ENCODE data around the gene BCL2L1. TPM values are rescaled to one million over a fixed set of nuclear protein-coding genes. Genes with fewer than 3 reads are reported as not detected.

Gene BCL2L1
- polyA plus RNA-seq, 1 of the 3 experiments (the other 2 are of a cell fraction) = 99.9 TPM

DNA sequence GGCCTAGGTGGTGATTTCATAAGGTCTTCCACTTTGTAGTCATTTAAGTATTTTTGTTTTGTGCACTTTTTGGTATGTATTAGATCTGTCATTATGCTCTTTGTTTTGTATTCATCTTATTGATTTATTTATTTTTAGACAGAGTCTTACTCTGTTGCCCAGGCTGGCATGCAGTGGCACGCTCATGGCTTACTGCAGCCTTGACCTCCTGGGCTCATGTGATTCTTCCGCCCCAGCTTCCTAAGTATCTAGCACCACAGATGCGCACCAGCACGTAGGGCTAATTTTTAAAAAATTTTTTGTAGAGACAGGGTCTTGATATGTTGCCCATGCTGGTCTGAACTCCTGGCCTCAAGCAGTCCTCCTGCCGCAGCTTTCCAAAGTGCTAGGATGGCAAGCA lies 47.0 kb upstream of the BCL2L1 start (continued):
- TF ChIP-seq RXRA (IDR thresholded peaks at IDR 0.05; ENCODE audit: borderline replicate concordance, low read depth) = no peak
- no peak for TF ChIP-seq JUND (IDR thresholded peaks at IDR 0.05)

DNA sequence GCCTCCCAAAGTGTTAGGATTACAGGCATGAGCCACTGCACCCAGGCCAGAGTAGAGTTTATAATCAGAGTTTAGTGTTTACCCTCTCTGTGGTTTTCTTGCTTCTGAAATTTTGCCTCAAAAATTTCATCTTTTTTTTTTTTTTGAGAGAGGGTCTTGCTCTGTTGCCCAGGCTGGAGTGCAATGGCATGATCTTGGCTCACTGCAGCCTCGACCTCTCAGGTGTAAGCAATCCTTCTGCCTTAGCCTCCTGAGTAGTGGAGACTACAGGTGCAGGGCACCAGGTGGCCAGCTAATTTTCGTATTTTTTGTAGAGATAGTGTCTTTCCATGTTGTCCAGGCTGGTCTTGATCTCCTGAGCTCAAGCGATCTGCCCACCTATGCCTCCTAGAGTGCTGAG lies 45.1 kb upstream of the BCL2L1 start:
- 96% methylated on average over 3 of the region's 3 CpGs for WGBS (ENCODE audit: low lambda C conversion rate)
- H3K4me3 ChIP-seq (ENCODE audit: low read depth in 2 of 2, low read length in 1 of 2) = no peak overlapping the region

DNA sequence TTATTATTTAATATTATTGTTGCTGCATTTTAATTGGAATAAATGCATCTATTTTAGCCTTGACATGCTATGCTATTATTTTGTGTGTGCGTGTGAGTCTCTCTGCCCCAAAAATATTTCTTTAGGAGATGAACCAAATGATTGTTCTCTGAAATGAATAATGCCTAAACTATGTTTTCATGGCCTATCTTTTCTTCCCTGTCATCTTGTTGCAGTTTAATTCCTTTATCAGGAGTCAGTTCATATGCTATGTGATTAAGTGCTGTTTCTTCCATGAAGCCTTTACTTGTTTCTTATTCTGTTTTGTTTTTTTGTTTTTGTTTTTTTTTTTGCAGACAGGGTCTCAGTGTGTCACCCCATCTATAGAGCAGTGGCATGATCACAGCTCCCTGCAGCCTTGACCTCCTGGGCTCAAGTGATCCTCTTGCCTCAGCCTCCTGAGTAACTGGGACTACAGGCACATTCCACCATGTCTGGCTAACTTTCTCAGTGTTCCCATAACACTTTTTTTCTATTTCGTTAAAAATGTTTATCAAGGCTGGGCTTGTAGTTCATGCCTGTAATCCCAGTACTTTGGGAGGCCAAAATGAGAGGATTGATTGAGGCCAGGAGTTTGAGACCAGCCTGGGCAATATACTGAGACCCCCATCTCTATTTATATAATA lies 42.1 kb upstream of the BCL2L1 start:
- Histone ChIP-seq H3F3A (replicated peaks; ENCODE audit: insufficient read depth) (peaks cover 38% of the 10 kb centered on the region), H3K27me3 (ENCODE audit: insufficient read depth) (no peaks in the 10 kb centered on the region), H3K4me1 (ENCODE audit: control insufficient read depth in 1 of 2, insufficient read depth in 2 of 2, low read depth in 1 of 2, low read length in 1 of 2) (peaks cover 0 to 8% of the 10 kb centered on the region in 2 experiments; a peak in 1 of 4 replicates), H3K4me3 (ENCODE audit: low read depth in 2 of 2, low read length in 1 of 2) (no peak overlapping the region), H3K9ac (peak overlapping the region; percentile 2; the same call in 1 of the 2 replicates), H3K27ac (ENCODE audit: low read depth in 2 of 2, low read length in 1 of 2) (peak overlapping the region in 1 of 2 experiments; percentile 78; a peak in 2 of 4 replicates), H3K79me2 (ENCODE audit: insufficient read depth) (peaks cover 97% of the 10 kb centered on the region), H2AFZ (ENCODE audit: low read depth) (peak overlapping the region; percentile 52), H3K9me2 (no peaks in the 10 kb centered on the region), H3K36me3 (replicated peaks in 1 of 2; ENCODE audit: control insufficient read depth in 1 of 2, insufficient read depth in 2 of 2, low read length in 1 of 2) (peaks cover 0 to 33% of the 10 kb centered on the region in 2 experiments), H3K9me3 (no peaks in the 10 kb centered on the region), H3K4me2 (peak overlapping the region; percentile 26; the same call in 1 of the 2 replicates), H4K20me1 (ENCODE audit: insufficient read depth) (no peaks in the 10 kb centered on the region; the same call in 1 of the 2 replicates)
- WGBS (ENCODE audit: low lambda C conversion rate) = 73% methylated on average over 2 of the region's 2 CpGs
- DNase-seq = no peak
- CTCF ChIA-PET = no interaction called here
- POLR2A ChIA-PET = no interaction called here
- TF ChIP-seq FOXM1 (IDR thresholded peaks at IDR 0.05; ENCODE audit: low read depth) = no peak
- TF ChIP-seq, protein P1, sequence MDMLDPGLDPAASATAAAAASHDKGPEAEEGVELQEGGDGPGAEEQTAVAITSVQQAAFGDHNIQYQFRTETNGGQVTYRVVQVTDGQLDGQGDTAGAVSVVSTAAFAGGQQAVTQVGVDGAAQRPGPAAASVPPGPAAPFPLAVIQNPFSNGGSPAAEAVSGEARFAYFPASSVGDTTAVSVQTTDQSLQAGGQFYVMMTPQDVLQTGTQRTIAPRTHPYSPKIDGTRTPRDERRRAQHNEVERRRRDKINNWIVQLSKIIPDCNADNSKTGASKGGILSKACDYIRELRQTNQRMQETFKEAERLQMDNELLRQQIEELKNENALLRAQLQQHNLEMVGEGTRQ (IDR thresholded peaks at IDR 0.05; ENCODE audit: borderline replicate concordance, low read depth, low read length) = no peak
- peak; percentile 44; the same call in 1 of the 2 replicates for TF ChIP-seq FOSL2 (IDR thresholded peaks at IDR 0.05; ENCODE audit: borderline replicate concordance, low read depth)
- TF ChIP-seq, protein P2, sequence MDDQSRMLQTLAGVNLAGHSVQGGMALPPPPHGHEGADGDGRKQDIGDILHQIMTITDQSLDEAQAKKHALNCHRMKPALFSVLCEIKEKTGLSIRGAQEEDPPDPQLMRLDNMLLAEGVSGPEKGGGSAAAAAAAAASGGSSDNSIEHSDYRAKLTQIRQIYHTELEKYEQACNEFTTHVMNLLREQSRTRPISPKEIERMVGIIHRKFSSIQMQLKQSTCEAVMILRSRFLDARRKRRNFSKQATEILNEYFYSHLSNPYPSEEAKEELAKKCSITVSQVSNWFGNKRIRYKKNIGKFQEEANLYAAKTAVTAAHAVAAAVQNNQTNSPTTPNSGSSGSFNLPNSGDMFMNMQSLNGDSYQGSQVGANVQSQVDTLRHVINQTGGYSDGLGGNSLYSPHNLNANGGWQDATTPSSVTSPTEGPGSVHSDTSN (IDR thresholded peaks at IDR 0.05) = peak; percentile 12; the same call in 1 of the 2 replicates
- no peak for TF ChIP-seq GATA2 (CRISPR knock-in tag; IDR thresholded peaks at IDR 0.05)
- no peak for TF ChIP-seq MEF2A (IDR thresholded peaks at IDR 0.05; ENCODE audit: borderline replicate concordance, low read depth)
- peak; percentile 52; the same call in 1 of the 2 replicates for TF ChIP-seq JUND (IDR thresholded peaks at IDR 0.05)
- no peak for TF ChIP-seq RXRA (IDR thresholded peaks at IDR 0.05; ENCODE audit: borderline replicate concordance, low read depth)
- TF ChIP-seq, protein P3, sequence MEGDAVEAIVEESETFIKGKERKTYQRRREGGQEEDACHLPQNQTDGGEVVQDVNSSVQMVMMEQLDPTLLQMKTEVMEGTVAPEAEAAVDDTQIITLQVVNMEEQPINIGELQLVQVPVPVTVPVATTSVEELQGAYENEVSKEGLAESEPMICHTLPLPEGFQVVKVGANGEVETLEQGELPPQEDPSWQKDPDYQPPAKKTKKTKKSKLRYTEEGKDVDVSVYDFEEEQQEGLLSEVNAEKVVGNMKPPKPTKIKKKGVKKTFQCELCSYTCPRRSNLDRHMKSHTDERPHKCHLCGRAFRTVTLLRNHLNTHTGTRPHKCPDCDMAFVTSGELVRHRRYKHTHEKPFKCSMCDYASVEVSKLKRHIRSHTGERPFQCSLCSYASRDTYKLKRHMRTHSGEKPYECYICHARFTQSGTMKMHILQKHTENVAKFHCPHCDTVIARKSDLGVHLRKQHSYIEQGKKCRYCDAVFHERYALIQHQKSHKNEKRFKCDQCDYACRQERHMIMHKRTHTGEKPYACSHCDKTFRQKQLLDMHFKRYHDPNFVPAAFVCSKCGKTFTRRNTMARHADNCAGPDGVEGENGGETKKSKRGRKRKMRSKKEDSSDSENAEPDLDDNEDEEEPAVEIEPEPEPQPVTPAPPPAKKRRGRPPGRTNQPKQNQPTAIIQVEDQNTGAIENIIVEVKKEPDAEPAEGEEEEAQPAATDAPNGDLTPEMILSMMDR (IDR thresholded peaks at IDR 0.05) = no peak

More for the DNA sequence above, 45.1 kb upstream of the BCL2L1 start:
- peaks cover 40% of the 10 kb centered on the region for H3F3A ChIP-seq (replicated peaks; ENCODE audit: insufficient read depth)
- no peaks in the 10 kb centered on the region for H3K9me2 ChIP-seq
- peaks cover 5 to 26% of the 10 kb centered on the region in 2 experiments for H3K36me3 ChIP-seq (replicated peaks in 1 of 2; ENCODE audit: control insufficient read depth in 1 of 2, insufficient read depth in 2 of 2, low read length in 1 of 2)
- H4K20me1 ChIP-seq (ENCODE audit: insufficient read depth) = no peaks in the 10 kb centered on the region; the same call in 1 of the 2 replicates
- no peak for TF ChIP-seq SMC3 (IDR thresholded peaks at IDR 0.05; ENCODE audit: low read depth, low read length)
- no peak for TF ChIP-seq TAF1 (IDR thresholded peaks at IDR 0.05; ENCODE audit: borderline replicate concordance, low read depth, low read length)
- no peak for TF ChIP-seq NRF1 (IDR thresholded peaks at IDR 0.05; ENCODE audit: low read depth, low read length)
- no peak for TF ChIP-seq CHD2 (IDR thresholded peaks at IDR 0.05; ENCODE audit: low read length, partially characterized antibody)
- no peak for TF ChIP-seq MXI1 (IDR thresholded peaks at IDR 0.05; ENCODE audit: low read depth, low read length)
- TF ChIP-seq, protein P1 (IDR thresholded peaks at IDR 0.05; ENCODE audit: borderline replicate concordance, low read depth, low read length) = no peak
- no peak for TF ChIP-seq EZH2phosphoT487 (IDR thresholded peaks at IDR 0.05; ENCODE audit: borderline replicate concordance, low read depth)
- no peak for TF ChIP-seq ELF1 (IDR thresholded peaks at IDR 0.05)
- TF ChIP-seq GABPA (IDR thresholded peaks at IDR 0.05; ENCODE audit: low read depth) = no peak
- TF ChIP-seq MEF2A (IDR thresholded peaks at IDR 0.05; ENCODE audit: borderline replicate concordance, low read depth) = no peak
- TF ChIP-seq SIN3A (IDR thresholded peaks at IDR 0.05; ENCODE audit: borderline replicate concordance, low read depth, low read length) = no peak
- no peak for TF ChIP-seq RXRA (IDR thresholded peaks at IDR 0.05; ENCODE audit: borderline replicate concordance, low read depth)
- TF ChIP-seq, protein P4, sequence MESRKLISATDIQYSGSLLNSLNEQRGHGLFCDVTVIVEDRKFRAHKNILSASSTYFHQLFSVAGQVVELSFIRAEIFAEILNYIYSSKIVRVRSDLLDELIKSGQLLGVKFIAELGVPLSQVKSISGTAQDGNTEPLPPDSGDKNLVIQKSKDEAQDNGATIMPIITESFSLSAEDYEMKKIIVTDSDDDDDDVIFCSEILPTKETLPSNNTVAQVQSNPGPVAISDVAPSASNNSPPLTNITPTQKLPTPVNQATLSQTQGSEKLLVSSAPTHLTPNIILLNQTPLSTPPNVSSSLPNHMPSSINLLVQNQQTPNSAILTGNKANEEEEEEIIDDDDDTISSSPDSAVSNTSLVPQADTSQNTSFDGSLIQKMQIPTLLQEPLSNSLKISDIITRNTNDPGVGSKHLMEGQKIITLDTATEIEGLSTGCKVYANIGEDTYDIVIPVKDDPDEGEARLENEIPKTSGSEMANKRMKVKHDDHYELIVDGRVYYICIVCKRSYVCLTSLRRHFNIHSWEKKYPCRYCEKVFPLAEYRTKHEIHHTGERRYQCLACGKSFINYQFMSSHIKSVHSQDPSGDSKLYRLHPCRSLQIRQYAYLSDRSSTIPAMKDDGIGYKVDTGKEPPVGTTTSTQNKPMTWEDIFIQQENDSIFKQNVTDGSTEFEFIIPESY (IDR thresholded peaks at IDR 0.05; ENCODE audit: borderline replicate concordance, low read depth) = no peak
- H2AFZ ChIP-seq (ENCODE audit: low read depth) = no peak overlapping the region
- DNase-seq = no peak
- ChIA-PET POLR2A (no interaction called here), CTCF (interaction anchor here (1.3 kb wide), 1 partner anchor 36 kb away, joined by 3 read pairs; no protein-coding TSS in a partner anchor)
- H3K4me2 ChIP-seq = no peak overlapping the region
- H3K27ac ChIP-seq (ENCODE audit: low read depth in 2 of 2, low read length in 1 of 2) = no peak overlapping the region
- no peaks in the 10 kb centered on the region for H3K9me3 ChIP-seq
- H3K27me3 ChIP-seq (ENCODE audit: insufficient read depth) = no peaks in the 10 kb centered on the region
- peaks cover 0 to 4% of the 10 kb centered on the region in 2 experiments; a peak in 1 of 4 replicates for H3K4me1 ChIP-seq (ENCODE audit: control insufficient read depth in 1 of 2, insufficient read depth in 2 of 2, low read depth in 1 of 2, low read length in 1 of 2)
- H3K79me2 ChIP-seq (ENCODE audit: insufficient read depth) = peaks cover 96% of the 10 kb centered on the region
- H3K9ac ChIP-seq = no peak overlapping the region

All from SK-N-SH (cell line).